T-helper 2 cell (primary cell): ENCODE results near the gene HES6.
A peak's percentile ranks its signal among the peaks of the same experiment; 100 is the strongest.
"Not testable (repeated sequence)": the region's sequence is repeated elsewhere in the genome, so short reads cannot be mapped to it uniquely, and the experiment has no call there.

Experiments used
- DNase-seq, 5 experiments: peaks; one replicate each; pipeline versions ENCODE4 v3.0.0 to v3.0.0-alpha.2; 2012 to 2022
- total RNA-seq, 2 donors: gene quantifications; one replicate each; lab custom pipeline; 2026; lab: John Stamatoyannopoulos, UW

The HES6 gene
- 1.5 to 1.6 reads per million in 2 donors for total RNA-seq

GRCh38 chr2:238239863-238240756 lies at the start of gene HES6:
HES6 (minus strand) TSS chr2:238240038; CDS start chr2:238239905, 133 bp downstream.
- DNase-seq = peak; percentile 56 to 83 (median 69)

- no peak for DNase-seq
Observed at GRCh38 chr2:238289574-238289973, 49.7 kb upstream of the HES6 start.

GRCh38 chr2:238288650-238289573 lies 49.1 kb upstream of the HES6 start:
- peak; percentile 94 to 99 (median 96) for DNase-seq

- DNase-seq = peak in 4 of 5 experiments; percentile 6 to 27 (median 16)
Observed at GRCh38 chr2:238287737-238288649, 48.2 kb upstream of the HES6 start, which contains the start of gene PER2. PER2 (minus strand) TSS chr2:238288610; CDS start chr2:238277936, 10,674 bp downstream.

GRCh38 chr2:238286987-238287736 lies 47.3 kb upstream of the HES6 start:
- DNase-seq = peak in 2 of 5 experiments; percentile 19 to 40

GRCh38 chr2:238286551-238286950 lies 46.7 kb upstream of the HES6 start:
- DNase-seq = no peak

- no peak for DNase-seq
Observed at GRCh38 chr2:238286095-238286494, 46.3 kb upstream of the HES6 start.

GRCh38 chr2:238285653-238286082 lies 45.8 kb upstream of the HES6 start:
- no peak for DNase-seq

GRCh38 chr2:238284802-238285515 lies 45.1 kb upstream of the HES6 start:
- DNase-seq = no peak

GRCh38 chr2:238282861-238283738 lies 43.3 kb upstream of the HES6 start:
- no peak for DNase-seq

- DNase-seq = no peak
Observed at GRCh38 chr2:238281826-238282480, 42.1 kb upstream of the HES6 start.

GRCh38 chr2:238280083-238280825 lies 40.4 kb upstream of the HES6 start:
- no peak for DNase-seq

- no peak for DNase-seq
Observed at GRCh38 chr2:238279324-238279682, 39.5 kb upstream of the HES6 start.

GRCh38 chr2:238278626-238279323 lies 38.9 kb upstream of the HES6 start:
- DNase-seq = no peak

- no peak for DNase-seq
Observed at GRCh38 chr2:238277695-238278094, 37.9 kb upstream of the HES6 start.

GRCh38 chr2:238274152-238274865 lies 34.5 kb upstream of the HES6 start:
- DNase-seq = no peak

GRCh38 chr2:238273433-238273832 lies 33.6 kb upstream of the HES6 start:
- DNase-seq = not testable (repeated sequence)
